ENCODE data around the gene SLC52A1. TPM values are rescaled to one million over a fixed set of nuclear protein-coding genes. Genes with fewer than 3 reads are reported as not detected.

Gene SLC52A1
- total RNA-seq, 1 donor from 2014 or later: 0.26 TPM

DNA sequence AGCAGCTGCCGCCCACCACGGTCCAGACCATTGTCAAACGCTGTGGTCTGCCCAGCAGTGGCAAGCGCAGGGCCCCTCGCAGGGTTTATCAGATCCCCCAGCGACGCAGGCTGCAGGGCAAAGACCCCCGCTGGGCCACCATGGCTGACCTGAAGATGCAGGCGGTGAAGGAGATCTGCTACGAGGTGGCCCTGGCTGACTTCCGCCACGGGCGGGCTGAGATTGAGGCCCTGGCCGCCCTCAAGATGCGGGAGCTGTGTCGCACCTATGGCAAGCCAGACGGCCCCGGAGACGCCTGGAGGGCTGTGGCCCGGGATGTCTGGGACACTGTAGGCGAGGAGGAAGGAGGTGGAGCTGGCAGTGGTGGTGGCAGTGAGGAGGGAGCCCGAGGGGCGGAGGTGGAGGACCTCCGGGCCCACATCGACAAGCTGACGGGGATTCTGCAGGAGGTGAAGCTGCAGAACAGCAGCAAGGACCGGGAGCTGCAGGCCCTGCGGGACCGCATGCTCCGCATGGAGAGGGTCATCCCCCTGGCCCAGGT, 13.0 kb downstream of the SLC52A1 start:
- Histone ChIP-seq H3K27ac (no peak overlapping the region), H3K36me3 (peaks cover 68% of the 10 kb centered on the region), H3K4me1 (no peaks in the 10 kb centered on the region), H3K27me3 (no peaks in the 10 kb centered on the region), H3K4me3 (no peak overlapping the region), H3K9me3 (no peaks in the 10 kb centered on the region)
- intact Hi-C loops (cut with DNase I): no loop called here
- no peak for TF ChIP-seq CTCF (IDR thresholded peaks at IDR 0.05)
- no peak for DNase-seq
- no peak for ATAC-seq

DNA sequence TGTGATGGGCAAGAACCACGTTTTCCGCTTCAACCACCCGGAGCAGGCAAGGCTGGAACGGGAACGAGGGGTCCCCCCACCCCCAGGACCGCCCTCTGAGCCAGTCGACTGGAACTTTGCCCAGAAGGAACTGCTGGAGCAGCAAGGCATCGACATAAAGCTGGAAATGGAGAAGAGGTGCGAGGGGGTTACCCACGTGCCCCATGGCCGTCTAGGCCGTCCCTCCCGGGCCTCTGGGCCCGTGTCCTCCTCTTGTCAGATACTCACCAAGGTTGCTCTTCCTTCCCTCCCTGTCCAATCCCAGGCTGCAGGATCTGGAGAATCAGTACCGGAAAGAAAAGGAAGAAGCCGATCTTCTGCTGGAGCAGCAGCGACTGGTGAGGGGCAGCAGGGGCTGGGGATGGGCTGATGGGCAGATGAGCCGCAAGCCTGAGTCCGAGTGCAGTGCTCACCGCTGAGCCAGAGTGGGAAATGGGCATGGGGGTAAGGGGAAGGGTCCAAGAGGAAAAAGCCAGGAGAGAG, 14.7 kb downstream of the SLC52A1 start:
- DNase-seq (no peak), ATAC-seq (no peak)
- Histone ChIP-seq H3K9me3 (no peaks in the 10 kb centered on the region), H3K27ac (no peak overlapping the region), H3K27me3 (no peaks in the 10 kb centered on the region), H3K4me1 (no peaks in the 10 kb centered on the region), H3K36me3 (peaks cover 83% of the 10 kb centered on the region), H3K4me3 (no peak overlapping the region)
- TF ChIP-seq CTCF (IDR thresholded peaks at IDR 0.05): no peak
- intact Hi-C loops (cut with DNase I): no loop called here

DNA sequence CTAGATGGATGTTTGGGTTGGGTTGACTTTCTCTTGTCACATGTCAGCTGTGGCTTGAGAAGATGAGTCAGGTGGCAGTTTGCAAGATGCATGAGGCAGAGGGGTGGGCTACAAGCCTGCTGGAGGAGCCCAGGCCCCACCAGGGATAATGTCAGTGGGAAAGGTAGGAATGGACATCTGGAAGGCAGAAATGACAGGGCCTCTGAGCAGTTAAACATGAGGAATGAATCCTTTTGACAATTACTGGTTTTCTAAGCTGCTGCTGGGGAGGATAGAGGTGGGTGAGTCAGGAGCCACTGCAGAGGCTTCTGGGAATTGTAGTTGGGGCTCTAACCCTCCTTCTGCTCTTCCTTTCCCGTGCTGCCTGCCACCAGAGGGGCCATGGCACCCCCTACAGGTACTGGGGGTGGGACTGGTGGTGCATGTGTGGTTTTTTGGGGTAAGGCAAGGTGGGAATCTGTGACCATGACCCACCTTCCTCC, 15.7 kb downstream of the SLC52A1 start:
- no peaks in the 10 kb centered on the region for H3K27me3 ChIP-seq
- ATAC-seq: peak; percentile 33

DNA sequence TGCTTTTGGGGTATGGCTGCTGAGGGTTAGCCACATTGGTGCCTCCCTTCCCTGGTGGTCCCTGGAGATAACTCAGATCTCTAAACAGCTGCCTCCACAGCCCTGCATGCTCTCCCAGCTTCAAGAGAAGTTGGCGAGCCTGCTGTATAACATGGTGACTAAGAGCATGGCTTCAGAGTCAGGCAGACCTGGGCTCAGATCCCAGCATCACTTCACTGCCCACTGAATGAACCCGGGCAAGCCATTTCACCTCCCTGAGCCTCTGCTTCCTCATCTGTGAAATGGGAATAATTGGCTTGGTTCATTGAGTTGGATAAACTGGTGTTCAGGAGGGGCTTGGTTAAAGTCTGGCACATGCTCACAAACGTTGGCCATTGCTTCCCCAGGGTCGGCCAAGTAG, 20.9 kb downstream of the SLC52A1 start:
- Histone ChIP-seq H3K27ac (no peak overlapping the region), H3K9me3 (no peaks in the 10 kb centered on the region), H3K27me3 (no peaks in the 10 kb centered on the region), H3K4me3 (no peak overlapping the region), H3K36me3 (peaks cover 92% of the 10 kb centered on the region), H3K4me1 (no peaks in the 10 kb centered on the region)
- no peak for TF ChIP-seq CTCF (IDR thresholded peaks at IDR 0.05)
- intact Hi-C loops (cut with DNase I): no loop called here
- ATAC-seq (no peak), DNase-seq (no peak)

More for the DNA sequence above, 15.7 kb downstream of the SLC52A1 start:
- H3K4me3 ChIP-seq: no peak overlapping the region
- DNase-seq: no peak
- TF ChIP-seq CTCF (IDR thresholded peaks at IDR 0.05): no peak
- no peaks in the 10 kb centered on the region for H3K4me1 ChIP-seq
- H3K36me3 ChIP-seq: peaks cover 94% of the 10 kb centered on the region
- H3K27ac ChIP-seq: no peak overlapping the region
- intact Hi-C loops (cut with DNase I): no loop called here
- H3K9me3 ChIP-seq: no peaks in the 10 kb centered on the region

- H3K27me3 ChIP-seq: no peaks in the 10 kb centered on the region
- H3K36me3 ChIP-seq: peaks cover 95% of the 10 kb centered on the region
- DNase-seq (no peak), ATAC-seq (no peak)
- no peak for TF ChIP-seq CTCF (IDR thresholded peaks at IDR 0.05)
- H3K27ac ChIP-seq: no peak overlapping the region
- no peaks in the 10 kb centered on the region for H3K9me3 ChIP-seq
- H3K4me1 ChIP-seq: no peaks in the 10 kb centered on the region
- H3K4me3 ChIP-seq: no peak overlapping the region
- intact Hi-C loops (cut with DNase I): no loop called here
Measured at GRCh38 chr17:5011928-5012327, 23.3 kb downstream of the SLC52A1 start.
